ENCODE data around the gene DDI2. TPM values are rescaled to one million over a fixed set of nuclear protein-coding genes. Genes with fewer than 3 reads are reported as not detected.

The DDI2 gene
- total RNA-seq, 3 donors from 2014 or later = 69.2 to 77.4 (median 71.0) TPM

- no peak for DNase-seq (ENCODE audit: low spot score in 2 of 2)
- Histone ChIP-seq H3K27me3 (no peaks in the 10 kb centered on the region), H3K4me1 (no peaks in the 10 kb centered on the region), H3K27ac (no peak overlapping the region), H3K36me3 (no peaks in the 10 kb centered on the region), H3K4me3 (no peak overlapping the region), H3K9me3 (no peaks in the 10 kb centered on the region)
- intact Hi-C loops (cut with DNase I; ENCODE audit: low total_unique reads) = no loop called here
- TF ChIP-seq POLR2AphosphoS5 (IDR thresholded peaks at IDR 0.05) (no peak), POLR2A (IDR thresholded peaks at IDR 0.05) (no peak), CTCF (IDR thresholded peaks at IDR 0.05) (no peak)
Observed at GRCh38 chr1:15574741-15575140, 42.5 kb upstream of the DDI2 start.

GRCh38 chr1:15575549-15576150 lies 41.6 kb upstream of the DDI2 start:
- intact Hi-C loops (cut with DNase I; ENCODE audit: low total_unique reads) = no loop called here
- TF ChIP-seq POLR2A (IDR thresholded peaks at IDR 0.05) (no peak), POLR2AphosphoS5 (IDR thresholded peaks at IDR 0.05) (no peak), CTCF (IDR thresholded peaks at IDR 0.05) (no peak)
- no peaks in the 10 kb centered on the region for H3K36me3 ChIP-seq
- no peaks in the 10 kb centered on the region for H3K27me3 ChIP-seq
- no peak for DNase-seq (ENCODE audit: low spot score in 2 of 2)
- H3K4me3 ChIP-seq = no peak overlapping the region
- no peaks in the 10 kb centered on the region for H3K9me3 ChIP-seq
- H3K27ac ChIP-seq = no peak overlapping the region
- H3K4me1 ChIP-seq = no peaks in the 10 kb centered on the region

GRCh38 chr1:15577691-15578090 lies 39.6 kb upstream of the DDI2 start:
- DNase-seq (ENCODE audit: low spot score in 2 of 2) = no peak
- intact Hi-C loops (cut with DNase I; ENCODE audit: low total_unique reads) = no loop called here
- TF ChIP-seq POLR2AphosphoS5 (IDR thresholded peaks at IDR 0.05) (no peak), POLR2A (IDR thresholded peaks at IDR 0.05) (no peak), CTCF (IDR thresholded peaks at IDR 0.05) (no peak)
- Histone ChIP-seq H3K9me3 (no peaks in the 10 kb centered on the region), H3K36me3 (no peaks in the 10 kb centered on the region), H3K27me3 (no peaks in the 10 kb centered on the region), H3K4me1 (no peaks in the 10 kb centered on the region), H3K4me3 (no peak overlapping the region), H3K27ac (no peak overlapping the region)

- TF ChIP-seq CTCF (IDR thresholded peaks at IDR 0.05) (no peak), POLR2AphosphoS5 (IDR thresholded peaks at IDR 0.05) (no peak), POLR2A (IDR thresholded peaks at IDR 0.05) (no peak)
- intact Hi-C loops (cut with DNase I; ENCODE audit: low total_unique reads) = no loop called here
- Histone ChIP-seq H3K4me1 (no peaks in the 10 kb centered on the region), H3K4me3 (no peak overlapping the region), H3K27me3 (no peaks in the 10 kb centered on the region), H3K36me3 (no peaks in the 10 kb centered on the region), H3K27ac (no peak overlapping the region), H3K9me3 (no peaks in the 10 kb centered on the region)
- no peak for DNase-seq (ENCODE audit: low spot score in 2 of 2)
Observed at GRCh38 chr1:15578921-15579682, 38.2 kb upstream of the DDI2 start.

GRCh38 chr1:15579683-15580047 lies 37.6 kb upstream of the DDI2 start:
- H3K9me3 ChIP-seq = no peaks in the 10 kb centered on the region
- no peak for DNase-seq (ENCODE audit: low spot score in 2 of 2)
- no peaks in the 10 kb centered on the region for H3K27me3 ChIP-seq
- H3K4me3 ChIP-seq = no peak overlapping the region
- no peak overlapping the region for H3K27ac ChIP-seq
- intact Hi-C loops (cut with DNase I; ENCODE audit: low total_unique reads) = no loop called here
- TF ChIP-seq CTCF (IDR thresholded peaks at IDR 0.05) = no peak
- TF ChIP-seq POLR2AphosphoS5 (IDR thresholded peaks at IDR 0.05) = no peak
- TF ChIP-seq POLR2A (IDR thresholded peaks at IDR 0.05) = no peak
- H3K4me1 ChIP-seq = peaks cover 0 to under 1% of the 10 kb centered on the region in 2 donors
- no peaks in the 10 kb centered on the region for H3K36me3 ChIP-seq

Data from breast epithelium (tissue), 4 donors.